Measurements from ENCODE around the gene RPTOR.
A peak's percentile ranks its signal among the peaks of the same experiment; 100 is the strongest.

Gene RPTOR

DNA sequence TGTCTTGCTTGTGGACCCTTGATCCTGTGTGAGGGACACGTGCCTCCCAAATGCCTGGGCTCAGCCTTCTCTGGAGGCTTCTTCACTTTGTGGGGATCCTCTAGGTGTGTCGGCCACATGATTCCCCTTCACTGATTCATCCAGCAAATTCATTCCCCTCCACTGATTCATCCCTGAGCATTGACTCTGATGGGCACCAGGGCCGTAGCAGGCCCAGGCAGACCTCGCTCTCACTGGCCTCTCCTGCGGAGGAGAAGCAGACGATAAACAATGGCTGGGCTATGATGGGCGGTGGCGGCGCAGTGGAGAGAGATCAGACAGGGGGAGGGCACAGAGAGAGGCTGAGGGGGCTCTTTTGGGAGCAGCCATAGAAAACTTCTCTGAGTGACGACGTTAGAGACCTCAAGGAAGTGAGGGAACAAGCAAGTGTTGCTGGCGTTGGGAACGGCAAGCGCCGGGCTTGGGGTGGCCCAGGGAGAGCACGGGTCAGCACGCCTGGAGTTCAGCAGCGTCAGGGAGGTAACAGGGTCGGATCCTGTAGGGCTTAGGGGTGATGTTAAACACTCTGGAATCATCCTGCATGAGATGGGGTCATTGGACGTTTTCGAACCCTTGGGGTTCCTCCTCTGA, 17.5 kb upstream of the RPTOR start:
- TF ChIP-seq KLF10 (tag by site-specific recombination; IDR thresholded peaks at IDR 0.05) (no peak), ZBTB1 (tag by site-specific recombination; IDR thresholded peaks at IDR 0.05) (no peak)
- H3K4me3 ChIP-seq (ENCODE audit: low read depth, low read length): no peak overlapping the region
- no peaks in the 10 kb centered on the region for H3K36me3 ChIP-seq (ENCODE audit: control insufficient read depth in 2 of 2, insufficient read depth in 1 of 2, low read length in 2 of 2)
- H3K27ac ChIP-seq (ENCODE audit: extremely low read depth, low read depth, low read length): no peak overlapping the region
- CTCF ChIA-PET: interaction anchor here (1.5 kb wide), 1 partner anchor 48 kb away, joined by 4 read pairs; no protein-coding TSS in a partner anchor
- H3K4me1 ChIP-seq (ENCODE audit: control insufficient read depth, insufficient read depth, low read length): no peaks in the 10 kb centered on the region
- POLR2A ChIA-PET: no interaction called here
- H3K9me3 ChIP-seq (ENCODE audit: control insufficient read depth, insufficient read depth, low read depth, low read length): no peaks in the 10 kb centered on the region

DNA sequence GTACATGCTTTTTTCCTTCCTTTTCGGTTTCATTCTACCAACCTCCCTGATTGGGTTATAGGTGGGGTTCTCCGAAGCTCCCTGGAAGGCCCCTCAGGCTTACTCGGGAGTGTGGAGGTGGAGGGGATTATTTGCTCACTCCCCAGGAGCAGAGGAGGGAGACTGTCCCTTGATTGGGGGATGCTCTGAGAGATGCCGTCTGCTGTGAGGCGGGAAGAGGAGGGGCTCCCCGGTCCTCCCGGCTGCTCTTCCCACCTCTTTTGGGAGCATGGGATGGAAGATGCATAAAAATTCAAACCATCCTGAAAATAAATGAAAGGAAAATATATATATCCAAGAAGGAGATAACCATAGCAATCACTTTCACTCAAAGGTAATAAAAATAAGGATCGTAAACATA, 16.1 kb upstream of the RPTOR start:
- POLR2A ChIA-PET: no interaction called here
- Histone ChIP-seq H3K27ac (ENCODE audit: extremely low read depth, low read depth, low read length) (no peak overlapping the region), H3K9me3 (ENCODE audit: control insufficient read depth, insufficient read depth, low read depth, low read length) (no peaks in the 10 kb centered on the region), H3K4me1 (ENCODE audit: control insufficient read depth, insufficient read depth, low read length) (no peaks in the 10 kb centered on the region), H3K36me3 (ENCODE audit: control insufficient read depth in 2 of 2, insufficient read depth in 1 of 2, low read length in 2 of 2) (no peaks in the 10 kb centered on the region), H3K4me3 (ENCODE audit: low read depth, low read length) (no peak overlapping the region)
- CTCF ChIA-PET: no interaction called here
- TF ChIP-seq SP3 (tag by site-specific recombination; IDR thresholded peaks at IDR 0.05): 0 out of 2 replicates have a peak, but pooled peaks have one; percentile 10
- TF ChIP-seq ZNF670 (tag by site-specific recombination; IDR thresholded peaks at IDR 0.05; ENCODE audit: low read depth): no peak
- peak; percentile 38; the same call in 1 of the 2 replicates for TF ChIP-seq PRDM1 (tag by site-specific recombination; IDR thresholded peaks at IDR 0.05)
- peak; percentile 24 for TF ChIP-seq SP2 (tag by site-specific recombination; IDR thresholded peaks at IDR 0.05)
- 0 out of 2 replicates have a peak, but pooled peaks have one; percentile 20 for TF ChIP-seq ZNF335 (tag by site-specific recombination; conservative IDR thresholded peaks at IDR 0.05)
- TF ChIP-seq ZNF658 (tag by site-specific recombination; IDR thresholded peaks at IDR 0.05): no peak
- TF ChIP-seq ZNF555 (tag by site-specific recombination; conservative IDR thresholded peaks at IDR 0.05): no peak
- TF ChIP-seq WT1 (tag by site-specific recombination; IDR thresholded peaks at IDR 0.05): 0 out of 2 replicates have a peak, but pooled peaks have one; percentile 17

DNA sequence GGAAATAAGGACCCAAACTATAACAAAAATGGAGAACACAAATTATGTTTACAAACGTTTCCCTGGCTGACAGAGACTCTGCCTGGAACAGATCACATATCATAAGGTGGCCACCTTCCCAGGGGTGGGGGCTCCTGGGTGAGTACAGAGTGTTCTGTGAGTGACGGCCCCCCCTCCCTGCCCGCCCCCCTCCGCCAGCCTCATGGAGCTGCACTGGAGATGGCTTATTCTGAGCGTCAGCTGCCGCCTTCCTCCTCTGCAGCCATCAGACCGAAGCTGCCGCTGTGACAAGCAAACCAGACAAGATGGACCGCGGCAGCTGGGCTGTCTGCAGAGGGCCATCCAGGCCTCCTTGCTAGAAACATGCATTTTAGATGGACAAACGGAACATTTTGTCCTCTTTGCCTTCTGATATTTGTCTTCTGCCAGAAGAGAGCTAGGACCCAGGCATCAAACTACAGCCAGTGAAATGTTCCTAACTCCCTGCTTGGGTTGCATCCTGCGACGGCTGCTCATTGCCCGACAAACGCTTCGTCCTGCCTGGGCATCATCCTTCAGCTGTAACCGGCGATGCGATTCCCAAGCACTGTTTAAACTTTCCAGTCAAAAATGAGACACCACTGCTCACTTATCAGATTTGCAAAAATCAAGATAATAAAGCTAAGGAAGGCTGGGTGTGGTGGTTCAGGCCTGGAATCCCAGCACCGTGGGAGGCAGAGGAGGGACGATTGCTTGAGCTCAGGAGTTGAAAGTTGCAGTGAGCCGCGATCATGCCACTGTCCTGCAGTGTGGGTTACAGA, 15.3 kb upstream of the RPTOR start:
- TF ChIP-seq ZNF555 (tag by site-specific recombination; conservative IDR thresholded peaks at IDR 0.05): no peak
- TF ChIP-seq GLI2 (tag by site-specific recombination; IDR thresholded peaks at IDR 0.05; ENCODE audit: borderline replicate concordance, low read depth): no peak
- no peak for TF ChIP-seq ZNF677 (tag by site-specific recombination; IDR thresholded peaks at IDR 0.05)
- peak; percentile 36; the same call in 1 of the 2 replicates for TF ChIP-seq EGR2 (tag by site-specific recombination; IDR thresholded peaks at IDR 0.05; ENCODE audit: low read depth)
- TF ChIP-seq, protein P1, sequence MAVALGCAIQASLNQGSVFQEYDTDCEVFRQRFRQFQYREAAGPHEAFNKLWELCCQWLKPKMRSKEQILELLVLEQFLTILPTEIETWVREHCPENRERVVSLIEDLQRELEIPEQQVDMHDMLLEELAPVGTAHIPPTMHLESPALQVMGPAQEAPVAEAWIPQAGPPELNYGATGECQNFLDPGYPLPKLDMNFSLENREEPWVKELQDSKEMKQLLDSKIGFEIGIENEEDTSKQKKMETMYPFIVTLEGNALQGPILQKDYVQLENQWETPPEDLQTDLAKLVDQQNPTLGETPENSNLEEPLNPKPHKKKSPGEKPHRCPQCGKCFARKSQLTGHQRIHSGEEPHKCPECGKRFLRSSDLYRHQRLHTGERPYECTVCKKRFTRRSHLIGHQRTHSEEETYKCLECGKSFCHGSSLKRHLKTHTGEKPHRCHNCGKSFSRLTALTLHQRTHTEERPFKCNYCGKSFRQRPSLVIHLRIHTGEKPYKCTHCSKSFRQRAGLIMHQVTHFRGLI (tag by site-specific recombination; IDR thresholded peaks at IDR 0.05): no peak
- TF ChIP-seq FEZF1 (tag by site-specific recombination; IDR thresholded peaks at IDR 0.05): no peak
- no peak for TF ChIP-seq ZNF707 (tag by site-specific recombination; IDR thresholded peaks at IDR 0.05)
- peak; percentile 32; the same call in 1 of the 2 replicates for TF ChIP-seq ZBTB17 (tag by site-specific recombination; IDR thresholded peaks at IDR 0.05)
- peak; percentile 24 for TF ChIP-seq ZFHX2 (tag by site-specific recombination; conservative IDR thresholded peaks at IDR 0.05)
- no peak for TF ChIP-seq ZNF121 (tag by site-specific recombination; IDR thresholded peaks at IDR 0.05)
- TF ChIP-seq SP2 (tag by site-specific recombination; IDR thresholded peaks at IDR 0.05): no peak
- no peak for TF ChIP-seq ZNF426 (tag by site-specific recombination; IDR thresholded peaks at IDR 0.05)
- TF ChIP-seq ZNF366 (tag by site-specific recombination; conservative IDR thresholded peaks at IDR 0.05): no peak
- TF ChIP-seq, protein P2, sequence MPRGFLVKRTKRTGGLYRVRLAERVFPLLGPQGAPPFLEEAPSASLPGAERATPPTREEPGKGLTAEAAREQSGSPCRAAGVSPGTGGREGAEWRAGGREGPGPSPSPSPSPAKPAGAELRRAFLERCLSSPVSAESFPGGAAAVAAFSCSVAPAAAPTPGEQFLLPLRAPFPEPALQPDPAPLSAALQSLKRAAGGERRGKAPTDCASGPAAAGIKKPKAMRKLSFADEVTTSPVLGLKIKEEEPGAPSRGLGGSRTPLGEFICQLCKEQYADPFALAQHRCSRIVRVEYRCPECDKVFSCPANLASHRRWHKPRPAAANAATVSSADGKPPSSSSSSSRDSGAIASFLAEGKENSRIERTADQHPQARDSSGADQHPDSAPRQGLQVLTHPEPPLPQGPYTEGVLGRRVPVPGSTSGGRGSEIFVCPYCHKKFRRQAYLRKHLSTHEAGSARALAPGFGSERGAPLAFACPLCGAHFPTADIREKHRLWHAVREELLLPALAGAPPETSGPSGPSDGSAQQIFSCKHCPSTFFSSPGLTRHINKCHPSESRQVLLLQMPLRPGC (tag by site-specific recombination; IDR thresholded peaks at IDR 0.05): no peak
- TF ChIP-seq ZNF473 (tag by site-specific recombination; IDR thresholded peaks at IDR 0.05): no peak
- TF ChIP-seq ZSCAN30 (tag by site-specific recombination; IDR thresholded peaks at IDR 0.05): no peak
- no peak for TF ChIP-seq ZNF266 (tag by site-specific recombination; IDR thresholded peaks at IDR 0.05; ENCODE audit: low read depth)
- CTCF ChIA-PET: interaction anchor here (0.7 to 1.7 kb wide), 3 partner anchors 13 to 102 kb away, joined by 4 to 11 read pairs (median 6); no protein-coding TSS in a partner anchor
- Histone ChIP-seq H3K9me3 (ENCODE audit: control insufficient read depth, insufficient read depth, low read depth, low read length) (no peaks in the 10 kb centered on the region), H3K4me1 (ENCODE audit: control insufficient read depth, insufficient read depth, low read length) (no peaks in the 10 kb centered on the region), H3K4me3 (ENCODE audit: low read depth, low read length) (no peak overlapping the region), H3K27ac (ENCODE audit: extremely low read depth, low read depth, low read length) (no peak overlapping the region), H3K36me3 (ENCODE audit: control insufficient read depth in 2 of 2, insufficient read depth in 1 of 2, low read length in 2 of 2) (no peaks in the 10 kb centered on the region)
- POLR2A ChIA-PET: interaction anchor here (0.7 kb wide), 1 partner anchor 10 kb away, joined by 3 read pairs; no protein-coding TSS in a partner anchor
